Measurements from ENCODE around the gene ABHD17C.

- no peak for TF ChIP-seq EZH2 (IDR thresholded peaks at IDR 0.05; ENCODE audit: insufficient read depth, poor library complexity, severe bottlenecking)
- TF ChIP-seq EZH2phosphoT487 (IDR thresholded peaks at IDR 0.05; ENCODE audit: insufficient read depth, low read depth) = no peak
Measured at GRCh38 chr15:80801891-80802680, 107.0 kb downstream of the ABHD17C start.

Data from GM23248 (cell line).